HepG2 (cell line): ENCODE data around the gene JAG1. TPM values are rescaled to one million over a fixed set of nuclear protein-coding genes. Genes with fewer than 3 reads are reported as not detected.
A peak's percentile ranks its signal among the peaks of the same experiment; 100 is the strongest.

Experiments used
- AFF4 ChIP-seq: sonication (generic); formaldehyde crosslinking; IDR thresholded peaks from 2 replicates; pipeline ENCODE4 v1.4.0; 2020; ENCODE audit warnings: missing genetic modification reagents
- ELF3 ChIP-seq: IDR thresholded peaks from 2 replicates; pipeline ENCODE4 v1.6.1; 2016; ENCODE audit warnings: missing genetic modification reagents, missing compliant biosample characterization
- FOXP4 ChIP-seq: sonication (generic); formaldehyde crosslinking; IDR thresholded peaks from 2 replicates; pipeline ENCODE4 v1.4.0; 2020; ENCODE audit warnings: missing genetic modification reagents
- MAF1 ChIP-seq: sonication (generic); formaldehyde crosslinking; IDR thresholded peaks from 2 replicates; pipeline ENCODE4 v1.5.0; 2020; ENCODE audit warnings: missing genetic modification reagents, borderline replicate concordance
- MIER3 ChIP-seq: IDR thresholded peaks from 2 replicates; pipeline ENCODE4 v1.6.1; 2016; ENCODE audit warnings: missing compliant biosample characterization, borderline replicate concordance
- MLXIP ChIP-seq: sonication (generic); formaldehyde crosslinking; IDR thresholded peaks from 2 replicates; pipeline ENCODE4 v1.9.0; 2021; ENCODE audit warnings: missing genetic modification reagents, borderline replicate concordance
- NFKB2 ChIP-seq: sonication (generic); formaldehyde crosslinking; IDR thresholded peaks from 2 replicates; pipeline ENCODE4 v1.4.0; 2020; ENCODE audit warnings: missing genetic modification reagents, borderline replicate concordance
- ZBED4 ChIP-seq: sonication (generic); formaldehyde crosslinking; IDR thresholded peaks from 2 replicates; pipeline ENCODE4 v1.4.0; 2020; ENCODE audit warnings: missing genetic modification reagents, borderline replicate concordance
- ZBTB37 ChIP-seq: sonication (generic); formaldehyde crosslinking; IDR thresholded peaks from 2 replicates; pipeline ENCODE4 v1.4.0; 2020; ENCODE audit warnings: mild to moderate bottlenecking, missing genetic modification reagents
- ZNF292 ChIP-seq: sonication (generic); formaldehyde crosslinking; IDR thresholded peaks from 2 replicates; pipeline ENCODE4 v1.8.1; 2022; ENCODE audit warnings: mild to moderate bottlenecking, low read depth, missing genetic modification reagents, borderline replicate concordance
- polyA plus RNA-seq, 8 experiments: library from polyadenylated mRNA; depleted of rRNA in 3 of 8; stranded (reverse) in 7 of 8; unstranded in 1 of 8; fragments of >200 nt; fragmentation: Illumina TruSeq in 4 of 8; extraction: Trizol in 4 of 8; gene quantifications; 2 replicates each; pipeline versions ENCODE4 v1.2.1 to v1.2.3, GENCODE V29; 2011 to 2016; ENCODE audit warnings: low read depth in 4 of 8, missing spikeins in 1 of 8, mixed read lengths in 1 of 8; ENCODE audit not compliant: insufficient read depth in 1 of 8
- total RNA-seq, 5 experiments: library from RNA; depleted of rRNA; stranded (reverse); fragments of >200 nt; fragmentation: Illumina TruSeq; extraction: Trizol; gene quantifications; 2 replicates each; pipeline ENCODE4 v1.2.3, GENCODE V29; 2016; ENCODE audit warnings: low read depth in 1 of 5

The JAG1 gene
- total and polyA plus RNA-seq, 2 of the 13 experiments (the other 11 are each of a cell fraction or from before 2014, with no cell fraction given), result 47.1 to 56.3 TPM

GRCh38 chr20:10705801-10706459 lies 32.1 kb upstream of the JAG1 start (continued):
- peak; percentile 84; the same call in 1 of the 2 replicates for TF ChIP-seq AFF4 (CRISPR knock-in tag)
- peak; percentile 88 for TF ChIP-seq FOXP4 (CRISPR knock-in tag)
- TF ChIP-seq NFKB2, result no peak
- peak; percentile 84 for TF ChIP-seq ELF3 (CRISPR knock-in tag)
- TF ChIP-seq ZNF292 (CRISPR knock-in tag), result peak; percentile 53
- TF ChIP-seq MIER3 (CRISPR knock-in tag), result peak; percentile 46; the same call in 1 of the 2 replicates
- TF ChIP-seq ZBED4 (CRISPR knock-in tag), result no peak
- TF ChIP-seq MLXIP (CRISPR knock-in tag), result no peak
- no peak for TF ChIP-seq MAF1
- peak; percentile 74; the same call in 1 of the 2 replicates for TF ChIP-seq ZBTB37 (CRISPR knock-in tag)
